HG03095 (cell line): ENCODE results near the gene FBXO31.

Experiments used
- ATAC-seq: cut with Tn5 transposase; IDR thresholded peaks from one replicate; pipeline ENCODE4 v1.9.1; 2021; ENCODE audit warnings: moderate library complexity; ENCODE audit not compliant: unreplicated experiment

The FBXO31 gene, protein sequence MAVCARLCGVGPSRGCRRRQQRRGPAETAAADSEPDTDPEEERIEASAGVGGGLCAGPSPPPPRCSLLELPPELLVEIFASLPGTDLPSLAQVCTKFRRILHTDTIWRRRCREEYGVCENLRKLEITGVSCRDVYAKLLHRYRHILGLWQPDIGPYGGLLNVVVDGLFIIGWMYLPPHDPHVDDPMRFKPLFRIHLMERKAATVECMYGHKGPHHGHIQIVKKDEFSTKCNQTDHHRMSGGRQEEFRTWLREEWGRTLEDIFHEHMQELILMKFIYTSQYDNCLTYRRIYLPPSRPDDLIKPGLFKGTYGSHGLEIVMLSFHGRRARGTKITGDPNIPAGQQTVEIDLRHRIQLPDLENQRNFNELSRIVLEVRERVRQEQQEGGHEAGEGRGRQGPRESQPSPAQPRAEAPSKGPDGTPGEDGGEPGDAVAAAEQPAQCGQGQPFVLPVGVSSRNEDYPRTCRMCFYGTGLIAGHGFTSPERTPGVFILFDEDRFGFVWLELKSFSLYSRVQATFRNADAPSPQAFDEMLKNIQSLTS

DNA sequence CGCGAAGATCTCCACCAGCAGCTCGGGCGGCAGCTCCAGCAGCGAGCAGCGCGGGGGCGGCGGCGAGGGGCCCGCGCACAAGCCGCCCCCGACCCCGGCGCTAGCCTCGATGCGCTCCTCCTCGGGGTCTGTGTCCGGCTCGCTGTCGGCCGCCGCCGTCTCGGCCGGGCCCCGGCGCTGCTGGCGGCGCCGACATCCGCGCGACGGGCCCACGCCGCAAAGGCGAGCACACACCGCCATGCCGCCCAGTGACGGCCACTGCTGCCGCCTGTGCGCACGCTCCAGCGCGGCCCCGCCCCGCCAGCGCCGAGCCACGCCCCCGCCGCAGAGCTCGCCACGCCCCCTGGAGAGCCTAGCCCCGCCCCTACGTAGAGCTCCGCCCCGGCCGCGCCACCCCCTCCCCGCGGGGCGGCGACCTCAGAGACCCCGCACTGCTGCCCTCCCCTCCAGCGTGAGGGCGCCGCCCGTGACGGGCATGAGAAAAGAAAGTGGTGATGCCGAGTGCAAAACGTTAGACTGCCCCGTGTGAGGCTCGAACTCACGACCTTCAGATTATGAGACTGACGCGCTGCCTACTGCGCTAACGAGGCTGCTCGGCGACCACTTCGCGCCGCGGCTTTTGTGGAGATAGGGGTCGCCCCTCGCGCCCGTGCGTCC is at the start of gene FBXO31:
Gene FBXO31, minus strand, starts transcription at position 272 of the 657 bp plus-strand sequence. Its CDS starts 32 bp downstream, at position 240.
- peak; percentile 37 for ATAC-seq

GRCh38 chr16:87432330-87432915 is 48.8 kb upstream of the FBXO31 start:
- ATAC-seq = no peak

GRCh38 chr16:87431926-87432325 is 48.4 kb upstream of the FBXO31 start:
- ATAC-seq = no peak

DNA sequence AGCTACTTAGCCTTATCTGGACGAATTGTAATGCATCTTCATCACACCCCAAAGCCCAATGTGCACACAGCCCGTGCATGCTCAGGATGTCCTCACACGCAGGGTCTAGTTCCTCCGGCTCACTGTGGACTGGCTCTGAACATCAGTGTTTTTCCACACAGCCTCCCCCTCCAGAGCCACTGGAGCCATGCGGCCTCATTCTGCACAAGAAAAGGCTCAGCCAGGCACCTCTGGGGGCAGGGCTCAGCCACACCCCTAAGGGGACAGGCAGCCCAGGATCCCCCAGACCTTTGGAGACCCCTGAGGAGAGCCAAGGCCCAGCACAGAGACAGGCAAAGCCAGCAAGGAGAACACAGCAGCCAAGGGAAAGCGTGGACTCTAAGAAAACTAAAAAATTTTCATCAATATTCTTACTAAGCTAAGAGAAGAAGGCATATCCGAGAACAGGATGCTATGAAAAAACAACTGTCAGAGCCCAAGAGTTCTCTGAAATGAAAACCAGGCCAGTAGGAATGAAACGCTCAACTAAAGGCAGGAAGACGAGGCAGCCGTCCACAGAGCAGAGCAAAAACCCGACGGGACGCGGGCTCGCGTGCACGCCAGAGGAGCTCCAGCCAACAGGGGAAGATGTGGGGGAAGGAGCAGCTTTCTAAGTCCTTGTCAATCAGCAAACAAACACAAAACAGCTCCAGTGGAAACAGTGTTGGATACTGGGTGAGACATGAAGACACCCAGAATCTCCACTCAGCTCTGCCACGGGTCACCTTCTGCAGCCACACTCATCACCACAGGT is 43.0 kb upstream of the FBXO31 start:
- ATAC-seq = no peak

- no peak for ATAC-seq
Observed at GRCh38 chr16:87425941-87426340, 42.4 kb upstream of the FBXO31 start.

- ATAC-seq = no peak
Observed at GRCh38 chr16:87424266-87424665, 40.7 kb upstream of the FBXO31 start.

DNA sequence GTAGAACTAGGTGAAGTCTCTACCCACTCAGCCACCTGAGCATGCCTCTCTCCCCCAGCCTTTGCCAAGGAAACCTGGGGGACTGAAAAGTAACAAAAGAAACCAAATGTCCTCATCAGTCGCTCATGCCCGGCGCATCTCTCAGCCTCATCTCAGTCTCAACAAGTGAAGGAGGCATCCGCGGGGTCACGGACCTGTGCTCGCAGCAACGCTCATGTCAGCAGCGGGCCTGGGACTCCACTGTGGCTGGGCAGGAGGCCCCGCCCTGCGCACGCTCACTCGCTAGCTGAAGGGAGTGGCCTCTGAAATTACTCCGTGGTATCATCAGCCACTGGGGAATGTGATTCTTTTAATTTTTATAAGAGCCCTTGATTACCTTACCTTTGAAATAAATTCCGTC is 39.9 kb upstream of the FBXO31 start:
- no peak for ATAC-seq

DNA sequence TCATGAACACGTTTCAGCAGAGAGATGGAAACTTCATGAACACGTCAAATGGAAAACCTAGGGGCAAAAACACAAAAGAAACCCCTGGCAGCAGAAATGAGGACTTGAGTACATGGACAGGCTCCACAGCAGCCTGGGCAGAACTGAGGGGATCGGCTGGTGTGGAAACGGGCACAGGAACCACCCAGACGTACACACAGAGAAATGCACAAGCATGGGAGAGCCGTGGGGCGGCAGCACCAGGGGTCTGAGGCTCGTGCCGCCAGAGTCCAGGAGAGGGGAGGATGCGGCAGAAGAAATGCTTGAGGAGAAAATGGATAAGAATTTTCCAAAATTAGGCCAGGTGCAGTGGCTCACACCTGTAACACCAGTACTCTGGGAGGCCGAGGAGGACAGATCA is 38.5 kb upstream of the FBXO31 start:
- no peak for ATAC-seq

GRCh38 chr16:87421003-87421912 is 37.7 kb upstream of the FBXO31 start:
- ATAC-seq = no peak

GRCh38 chr16:87420026-87421002 is 36.7 kb upstream of the FBXO31 start:
- no peak for ATAC-seq

DNA sequence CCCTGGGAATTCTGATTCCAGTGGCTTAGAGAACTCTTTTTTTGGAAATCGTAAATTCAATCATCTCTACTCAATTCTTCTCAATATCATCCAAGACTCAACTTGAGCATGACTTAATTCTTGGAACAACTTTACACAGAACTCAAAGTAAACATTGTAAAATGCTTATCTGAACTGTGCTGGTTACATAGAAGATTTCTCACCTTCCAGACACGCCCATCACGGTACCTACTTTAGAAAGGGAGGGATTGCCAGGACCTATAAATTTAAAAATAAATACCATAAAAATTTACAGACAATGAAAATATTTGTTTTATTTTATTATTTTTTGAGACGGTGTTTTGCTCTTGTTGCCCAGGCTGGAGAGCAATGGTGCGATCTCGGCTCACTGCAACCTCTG is 35.1 kb upstream of the FBXO31 start:
- no peak for ATAC-seq

- no peak for ATAC-seq
Observed at GRCh38 chr16:87418216-87418615, 34.6 kb upstream of the FBXO31 start.

DNA sequence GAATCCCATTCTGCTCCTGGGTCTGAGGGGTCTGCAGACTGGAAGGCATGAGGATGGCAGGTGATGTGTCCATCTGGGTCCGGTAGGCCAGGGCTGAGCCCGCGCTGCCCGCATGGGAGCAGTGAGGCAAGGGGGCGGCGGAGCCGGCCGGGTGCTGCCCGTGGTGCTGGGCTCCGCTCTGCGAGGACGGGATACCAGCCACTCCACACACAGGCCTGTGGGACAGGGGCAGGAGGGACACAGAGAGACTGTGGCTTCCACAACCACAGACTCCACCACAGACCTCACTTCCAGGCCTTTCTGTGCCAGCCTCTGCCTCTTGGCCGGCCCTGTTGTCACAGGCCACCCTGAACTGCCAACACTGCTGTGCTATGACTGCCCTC is 33.9 kb upstream of the FBXO31 start:
- no peak for ATAC-seq

DNA sequence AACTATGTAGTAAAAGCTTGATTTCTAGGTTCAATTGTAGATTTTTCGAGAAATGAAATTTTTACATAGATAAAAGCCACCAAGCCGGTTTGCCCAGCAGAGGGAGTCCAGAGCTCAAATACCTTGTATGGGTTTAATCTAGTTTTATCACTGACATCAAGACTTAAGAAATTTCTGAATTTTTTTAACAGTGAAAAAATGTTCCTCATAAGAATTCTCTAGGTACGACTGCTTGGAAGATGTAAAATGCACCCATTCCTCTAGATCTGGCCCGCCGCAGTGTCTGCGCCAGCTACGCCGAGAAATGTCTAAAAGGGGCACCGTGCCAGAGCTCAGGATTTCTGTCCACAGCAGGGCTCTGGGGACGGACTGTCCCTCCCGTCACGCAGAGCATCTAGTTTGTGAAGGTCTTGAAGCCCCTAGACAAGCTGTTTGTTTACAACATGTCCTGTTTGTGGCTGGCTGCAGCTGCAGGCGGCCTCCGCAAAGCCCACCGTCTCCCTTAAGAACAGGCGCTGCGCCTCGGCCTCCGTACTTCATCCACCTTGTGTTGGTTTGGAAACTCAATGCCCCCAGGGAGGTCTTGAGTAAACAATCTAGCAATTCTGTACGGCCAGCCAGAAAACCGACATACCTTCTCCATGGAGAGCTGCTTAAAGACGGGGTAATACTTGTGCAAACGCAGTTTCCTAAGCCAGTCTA is 33.4 kb upstream of the FBXO31 start:
- ATAC-seq = no peak

GRCh38 chr16:87415441-87415840 is 31.9 kb upstream of the FBXO31 start:
- no peak for ATAC-seq

DNA sequence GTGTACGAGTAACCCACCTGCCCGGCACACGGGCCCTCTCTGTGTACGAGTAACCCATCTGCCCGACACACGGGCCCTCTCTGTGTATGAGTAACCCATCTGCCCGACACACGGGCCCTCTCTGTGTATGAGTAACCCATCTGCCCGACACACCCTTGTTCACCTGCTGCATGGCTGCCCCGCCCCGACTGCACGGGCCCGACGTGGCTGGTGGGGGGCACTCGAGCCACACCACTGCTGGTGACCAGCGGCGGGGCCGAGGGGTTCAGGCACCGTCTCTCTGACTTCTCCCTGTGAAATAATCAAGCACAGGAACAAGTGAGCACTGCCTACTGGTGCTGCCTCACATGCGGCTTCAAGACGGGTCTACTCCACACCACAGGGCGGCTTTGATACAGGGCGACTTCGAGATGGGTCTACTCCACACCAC is 30.7 kb upstream of the FBXO31 start:
- no peak for ATAC-seq

- no peak for ATAC-seq
Observed at GRCh38 chr16:87412996-87413421, 29.4 kb upstream of the FBXO31 start.

GRCh38 chr16:87412371-87412995 is 28.9 kb upstream of the FBXO31 start:
- ATAC-seq = no peak
